ENCODE measurements around the gene GAS6.

The GAS6 gene

DNA sequence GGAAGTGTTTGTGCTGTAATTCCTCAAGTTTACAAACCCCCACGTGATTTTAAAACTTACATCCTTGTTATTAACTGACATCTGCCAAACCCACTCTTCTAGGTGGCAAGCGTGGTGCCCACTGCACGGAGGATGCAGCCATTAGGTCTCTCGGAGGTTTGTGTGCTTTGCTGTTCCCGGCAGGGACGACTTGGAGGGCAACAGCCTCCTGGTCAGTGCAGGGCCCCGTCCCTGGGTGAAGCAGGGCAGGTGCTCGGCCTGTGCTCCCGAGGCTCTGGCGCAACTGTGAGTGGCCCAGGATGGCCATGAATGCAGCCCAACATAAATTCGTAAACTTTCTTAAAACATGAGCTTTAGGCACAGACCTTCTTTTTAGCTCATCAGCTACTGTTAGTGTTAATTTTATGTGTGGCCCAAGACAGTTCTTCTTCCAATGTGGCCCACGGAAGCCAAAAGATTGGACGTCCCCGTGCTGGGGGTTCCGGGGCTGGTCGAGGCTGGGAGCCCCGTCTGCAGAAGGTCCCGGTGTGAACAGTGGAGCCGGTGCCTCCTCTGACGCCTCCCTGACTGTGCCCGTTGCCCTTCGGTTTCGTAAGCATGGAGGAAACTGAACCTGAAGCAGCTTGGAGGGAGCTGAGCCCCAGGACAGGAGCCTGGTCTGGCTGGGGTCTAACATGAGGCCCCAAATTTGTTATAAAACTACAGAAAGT, 11.9 kb downstream of the GAS6 start:
- no peak for FAIRE-seq

DNA sequence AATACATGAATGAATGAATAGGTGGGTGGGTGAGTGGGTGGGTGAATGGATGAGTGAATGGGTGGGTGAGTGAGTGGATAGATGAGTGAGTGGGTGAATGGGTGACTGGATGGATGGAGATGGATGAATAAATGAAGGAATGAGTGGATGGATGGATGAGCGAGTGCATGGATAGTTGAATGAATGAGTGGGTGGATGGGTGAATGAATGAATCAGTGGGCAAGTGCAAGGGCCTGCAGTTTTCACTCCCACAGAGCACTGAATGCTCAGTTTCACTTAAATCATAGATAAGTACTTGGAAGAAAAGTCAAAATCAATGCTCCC, 12.4 kb downstream of the GAS6 start:
- no peak for FAIRE-seq

DNA sequence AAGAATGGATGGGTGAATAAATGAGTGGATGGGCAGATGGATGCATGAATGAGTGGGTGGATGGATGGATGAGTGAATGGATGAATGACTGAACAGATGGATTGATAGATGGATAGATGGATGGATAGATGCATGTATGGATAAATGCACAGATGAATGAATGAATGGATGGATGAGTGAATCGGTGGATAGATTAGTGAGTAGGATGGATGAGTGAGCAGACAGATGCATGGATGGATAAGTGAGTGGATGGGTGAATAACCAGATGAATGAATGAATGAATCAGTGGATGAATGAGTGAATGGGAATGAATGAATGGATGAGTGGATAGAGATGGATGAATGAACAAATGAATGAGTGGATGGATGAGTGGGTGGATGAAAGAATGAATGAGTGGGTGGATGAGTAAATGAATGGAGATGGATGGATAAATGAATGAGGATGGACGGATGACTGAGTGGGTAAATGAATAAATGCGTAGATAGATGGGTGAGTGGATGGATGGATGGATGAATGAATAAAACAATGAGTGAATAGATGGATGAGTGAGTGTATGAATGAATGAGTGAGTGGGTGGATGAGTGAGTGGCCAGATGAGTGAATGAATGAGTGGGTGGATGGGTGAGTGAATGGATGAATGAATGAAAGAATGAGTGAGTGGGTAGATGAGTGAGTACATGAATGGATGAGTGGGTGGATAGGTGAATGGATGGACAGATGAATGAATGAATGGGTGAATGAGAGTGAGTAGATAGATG, 13.0 kb downstream of the GAS6 start:
- no peak for FAIRE-seq

DNA sequence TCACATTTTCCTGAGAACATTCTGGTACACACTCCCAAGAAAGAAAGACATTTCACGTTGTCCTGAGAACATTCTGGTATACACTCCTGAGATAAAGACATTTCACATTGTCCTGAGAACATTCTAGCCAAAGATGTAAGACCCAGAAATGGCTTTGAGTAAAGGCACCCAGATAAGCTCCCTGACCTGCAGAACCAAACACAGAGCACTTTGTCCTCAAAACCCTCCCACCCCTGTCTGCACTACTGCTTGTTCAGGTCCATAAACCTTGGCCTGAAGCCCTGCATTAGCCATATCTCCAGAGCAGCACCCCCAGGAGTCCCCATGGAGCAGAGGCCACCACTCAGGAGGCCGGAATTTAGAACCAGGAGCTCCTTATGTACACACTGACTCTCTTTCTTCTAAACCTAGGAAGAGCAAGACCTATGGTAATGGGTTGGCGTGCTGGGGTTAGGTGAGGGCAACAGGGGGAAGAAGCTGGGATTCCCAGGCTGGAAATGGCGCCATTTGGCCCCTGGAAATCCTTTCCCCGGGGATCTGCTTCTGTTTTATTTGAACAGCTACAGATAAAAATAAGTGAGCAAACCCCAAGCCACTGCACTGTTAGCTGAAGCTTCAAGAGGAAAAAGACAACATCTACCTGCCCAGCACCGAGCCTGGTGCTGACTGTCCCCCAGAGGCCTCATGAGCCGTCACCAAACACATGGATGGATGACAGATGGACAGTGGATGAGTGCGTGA, 13.7 kb downstream of the GAS6 start:
- FAIRE-seq = no peak

DNA sequence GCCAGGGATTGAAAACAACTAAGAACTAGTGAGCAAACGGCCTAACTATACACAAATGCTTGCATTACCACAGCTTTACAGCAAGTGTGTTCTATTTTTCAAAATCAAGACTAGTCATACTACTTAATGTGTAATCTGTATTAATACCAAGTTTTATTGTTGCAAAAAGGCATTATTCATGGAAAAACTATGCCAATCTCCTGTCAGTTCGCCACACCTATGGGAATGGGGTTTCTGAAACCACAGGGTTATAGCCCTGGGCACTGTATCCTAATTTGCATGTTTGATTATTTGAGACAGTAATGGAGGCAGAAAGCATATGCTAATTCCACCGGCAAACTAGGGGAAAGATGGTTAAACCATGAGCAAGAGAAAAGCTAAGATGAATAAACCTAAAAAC, 14.3 kb downstream of the GAS6 start:
- FAIRE-seq = no peak

DNA sequence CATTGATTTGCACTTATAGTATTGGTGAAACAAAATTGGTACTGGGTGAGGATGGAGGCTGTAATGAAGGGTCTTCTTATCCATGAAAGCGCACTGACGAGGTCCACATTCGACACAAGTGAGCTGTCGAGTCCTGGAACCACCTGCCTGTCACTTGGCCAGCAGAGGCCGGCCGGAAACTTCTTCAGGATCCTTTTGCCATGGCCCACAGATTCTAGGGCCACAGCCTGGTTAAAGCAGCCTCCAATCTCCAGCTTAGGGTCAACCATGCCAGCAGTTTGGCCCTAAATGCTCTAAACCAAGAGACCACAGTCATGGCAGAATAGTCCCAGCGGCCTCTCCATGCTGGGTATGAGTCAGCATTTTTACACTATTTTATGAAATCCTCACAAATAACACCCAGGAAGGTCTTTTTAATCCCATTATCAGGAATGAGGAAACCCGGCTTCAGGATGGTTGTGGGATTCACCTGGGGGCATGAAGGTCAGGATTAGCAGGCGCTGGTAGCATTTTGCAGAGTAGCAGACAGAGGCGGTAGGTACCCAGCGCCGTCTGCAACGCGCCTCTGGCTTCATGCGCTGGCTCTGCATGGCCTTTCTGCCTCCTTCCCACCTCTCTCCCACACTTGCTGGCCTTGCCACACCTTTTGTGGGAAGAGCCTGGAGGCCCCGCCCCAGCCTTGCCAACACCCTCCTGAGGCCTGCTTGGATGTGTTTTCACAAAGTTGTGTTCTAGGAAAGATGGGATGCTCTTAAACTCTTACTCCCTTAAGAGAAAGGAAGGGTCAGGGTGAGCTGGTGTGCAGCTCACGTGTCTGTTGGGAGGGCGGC, 15.2 kb downstream of the GAS6 start:
- FAIRE-seq = no peak

DNA sequence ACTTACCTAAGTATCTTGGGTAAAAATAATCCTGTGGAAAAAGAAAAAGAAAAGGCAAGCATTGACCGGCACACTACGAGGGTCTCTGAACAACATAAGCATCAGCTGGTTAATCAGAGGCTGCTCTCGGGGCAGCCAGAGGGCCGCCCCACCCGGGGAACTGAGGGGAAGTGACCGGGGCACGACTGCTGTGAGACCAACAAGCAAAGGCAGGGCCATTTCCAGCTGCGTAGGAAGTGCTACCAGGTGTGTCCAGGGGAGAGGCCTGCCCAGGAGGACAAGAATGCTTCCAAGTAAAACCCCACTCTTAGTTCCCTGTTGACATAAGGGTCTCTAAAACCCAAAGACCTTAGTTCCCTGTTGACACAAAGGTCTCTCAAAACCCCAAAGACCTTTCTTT, 15.9 kb downstream of the GAS6 start:
- no peak for FAIRE-seq

DNA sequence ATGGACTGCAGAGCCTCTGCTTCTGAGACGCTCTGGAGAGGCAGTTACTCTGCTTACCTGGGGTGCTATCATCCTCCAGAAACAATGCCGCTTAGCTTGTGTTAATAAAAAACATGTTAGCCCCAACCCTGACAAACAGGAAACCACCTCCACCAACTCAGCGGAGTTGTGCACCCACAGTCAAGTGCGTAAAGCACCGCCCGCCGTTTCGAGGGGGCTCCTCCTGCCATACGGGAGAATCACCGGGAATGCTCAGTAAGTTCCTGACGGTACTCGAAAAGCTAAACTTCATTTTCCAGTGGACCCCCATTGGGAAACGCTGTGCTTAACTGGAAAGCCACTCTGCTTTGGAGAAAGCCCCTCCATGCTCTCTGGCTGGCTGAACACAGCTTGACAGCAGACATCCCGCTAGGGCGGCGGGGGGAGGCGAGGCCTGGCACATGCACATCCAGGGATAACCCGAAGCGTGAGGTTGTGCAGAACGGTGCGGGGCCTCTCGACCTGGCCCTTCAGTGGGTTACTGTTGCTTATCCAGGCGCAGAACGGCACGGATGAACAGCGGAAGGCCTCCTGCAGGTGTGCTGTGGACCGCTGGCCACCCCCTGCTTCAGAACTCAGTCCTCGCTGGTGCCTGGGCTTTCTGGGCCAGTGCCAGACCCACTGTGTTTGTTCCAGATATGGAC, 17.1 kb downstream of the GAS6 start:
- no peak for FAIRE-seq

DNA sequence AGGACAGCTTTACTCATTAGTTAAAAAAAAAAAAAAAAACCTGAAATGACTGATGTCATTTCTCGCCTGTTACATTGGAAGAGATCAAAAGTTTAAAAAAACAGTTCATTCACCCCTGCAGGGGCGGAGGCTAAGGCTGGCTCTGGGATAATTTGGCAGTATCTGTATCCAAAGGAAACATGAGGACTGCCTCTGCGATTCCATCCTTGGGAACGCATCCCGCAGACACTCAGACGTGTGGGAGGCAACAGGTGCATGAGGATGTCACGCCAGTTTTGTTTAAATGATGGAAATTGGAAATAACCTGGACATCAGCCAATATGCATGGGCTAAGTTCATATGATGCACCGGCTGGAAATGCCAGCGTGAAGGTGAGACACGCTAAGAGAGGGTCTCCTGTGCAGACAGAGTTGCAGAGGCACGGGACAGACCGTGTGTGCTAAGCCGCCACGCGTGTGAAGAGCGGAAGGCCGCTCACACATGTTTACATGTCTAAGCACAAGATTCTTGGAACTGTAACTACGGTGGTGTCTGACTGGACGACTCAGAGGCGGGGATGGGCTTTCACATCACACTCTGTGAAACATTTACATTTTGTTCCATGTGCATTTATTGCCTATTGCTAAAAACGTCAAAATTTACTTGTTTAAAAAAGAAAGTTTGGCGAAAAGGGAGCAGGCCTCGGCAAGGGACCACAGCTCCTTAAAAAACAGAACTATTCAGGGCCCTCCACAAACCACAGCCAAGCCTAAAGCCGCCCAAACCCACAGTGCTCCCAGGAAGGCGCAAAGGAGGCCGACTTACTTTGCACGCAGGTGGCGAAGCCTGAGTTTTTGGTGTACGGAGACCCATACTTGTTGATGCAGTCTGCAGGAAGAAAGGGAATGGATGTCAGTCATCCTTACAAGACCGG, 17.9 kb downstream of the GAS6 start:
- FAIRE-seq = no peak

DNA sequence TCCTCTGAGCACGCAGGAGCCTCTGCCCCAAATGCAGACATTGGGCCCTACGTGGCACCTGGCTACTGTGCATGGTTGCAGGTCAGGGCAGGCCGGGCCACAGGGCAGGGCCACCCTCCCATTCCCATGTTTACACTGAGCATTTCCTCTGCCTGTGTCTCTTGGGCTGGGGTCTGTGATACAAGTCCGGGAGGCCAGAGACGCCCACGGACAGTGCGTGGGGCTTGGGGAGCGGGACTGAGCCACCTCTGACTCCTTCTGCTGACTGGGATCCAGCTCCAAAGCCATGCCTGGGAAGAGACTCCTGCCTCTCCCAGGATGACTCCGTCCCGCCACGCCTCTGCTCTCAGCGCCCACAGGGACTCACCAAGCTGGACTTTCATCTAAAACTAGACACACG, 18.8 kb downstream of the GAS6 start:
- FAIRE-seq = no peak

DNA sequence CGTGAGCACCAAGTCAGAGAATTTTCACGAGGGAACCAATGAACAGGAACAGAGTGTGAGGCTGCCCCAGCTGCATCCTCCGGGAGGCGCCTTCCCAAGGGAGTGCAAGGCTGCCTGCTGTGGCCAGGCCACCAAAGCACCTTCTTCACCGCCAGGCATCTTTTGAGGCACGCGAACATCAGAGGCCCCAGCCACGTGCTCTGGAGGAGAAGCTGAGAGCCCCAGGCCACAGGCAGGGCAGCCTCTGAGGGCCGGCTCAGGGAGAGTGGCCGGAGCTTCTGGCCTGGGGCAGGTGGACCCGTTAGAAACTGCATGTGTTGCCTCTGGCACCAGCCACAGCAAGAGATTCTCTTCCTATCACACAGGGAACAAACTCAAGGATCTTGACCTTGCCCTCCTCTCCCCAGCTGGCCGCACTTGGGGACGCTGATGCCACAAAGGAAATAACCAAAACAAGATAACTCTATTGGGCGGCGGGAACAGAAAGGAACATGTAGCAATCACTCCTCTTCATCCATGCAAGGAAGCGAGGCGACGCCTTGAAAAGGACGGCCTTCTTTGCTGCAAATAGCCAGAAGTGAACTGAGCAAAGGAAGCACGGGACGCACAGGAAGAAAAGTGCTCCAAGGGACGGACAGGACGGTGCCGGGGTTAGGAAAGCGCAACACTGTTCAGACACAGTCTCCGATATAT, 19.9 kb downstream of the GAS6 start:
- FAIRE-seq = no peak

DNA sequence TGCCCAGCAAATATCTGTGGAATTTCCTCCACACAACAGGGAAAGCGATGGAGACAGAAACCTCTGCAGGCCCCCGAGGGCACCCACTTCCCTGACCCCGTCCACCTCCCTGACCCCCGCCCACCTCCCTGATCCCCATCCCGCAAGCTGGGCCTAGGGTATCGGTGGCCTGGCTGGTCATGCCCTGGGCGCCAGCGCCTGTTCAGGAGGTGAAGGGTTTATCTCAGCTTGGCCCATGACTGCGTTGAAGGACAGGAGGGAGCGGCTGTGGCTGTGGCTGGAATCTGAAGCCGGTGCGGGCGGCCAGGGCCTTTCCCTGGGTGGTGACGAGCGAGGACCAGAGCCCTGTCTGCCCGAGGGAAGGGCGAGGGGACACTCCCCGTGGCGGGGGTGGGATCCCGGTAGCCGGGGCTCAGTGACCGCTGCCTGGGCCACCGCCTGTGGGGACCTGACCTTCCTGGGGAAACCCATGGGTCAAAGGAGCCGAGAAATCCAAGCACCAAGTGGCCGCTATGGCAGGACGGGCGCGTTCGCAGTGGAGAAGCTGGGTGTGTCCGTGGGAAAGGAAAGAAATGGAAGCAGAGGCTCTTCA, 20.7 kb downstream of the GAS6 start:
- no peak for FAIRE-seq

DNA sequence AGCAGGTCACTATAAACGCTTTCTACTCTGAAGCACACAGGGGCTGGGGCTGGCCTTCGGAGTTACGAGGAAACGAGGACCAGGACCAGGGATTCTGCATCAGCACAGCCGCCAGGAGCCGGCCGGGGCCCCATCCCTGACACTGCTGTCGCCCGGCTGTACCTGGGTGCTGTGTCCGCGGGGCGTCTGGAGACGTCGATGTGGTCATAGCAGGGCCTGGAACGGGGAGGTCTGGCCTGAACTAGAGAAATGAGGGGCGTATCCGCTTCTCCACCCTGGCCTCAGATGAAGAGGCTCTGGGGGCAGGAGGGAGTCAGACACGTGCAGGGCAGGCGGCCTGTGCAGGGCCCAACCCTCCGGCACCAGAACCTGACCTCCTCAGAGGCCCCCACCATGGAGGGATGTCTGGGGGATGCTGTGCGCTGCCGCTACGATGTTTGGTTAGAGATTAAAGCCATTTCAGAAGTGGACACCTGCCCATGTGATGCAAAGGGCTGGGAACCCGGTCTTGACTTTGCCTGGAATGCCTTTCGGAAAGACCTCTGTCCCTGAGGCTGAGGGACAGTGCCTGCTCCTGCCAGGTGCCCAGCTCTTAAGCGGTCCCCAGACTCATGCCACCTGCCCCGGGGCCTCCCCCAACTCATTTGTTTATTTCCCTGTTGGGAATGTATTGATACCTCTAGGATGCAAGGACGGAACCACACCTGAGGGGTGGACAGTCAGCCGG, 21.4 kb downstream of the GAS6 start:
- no peak for FAIRE-seq

DNA sequence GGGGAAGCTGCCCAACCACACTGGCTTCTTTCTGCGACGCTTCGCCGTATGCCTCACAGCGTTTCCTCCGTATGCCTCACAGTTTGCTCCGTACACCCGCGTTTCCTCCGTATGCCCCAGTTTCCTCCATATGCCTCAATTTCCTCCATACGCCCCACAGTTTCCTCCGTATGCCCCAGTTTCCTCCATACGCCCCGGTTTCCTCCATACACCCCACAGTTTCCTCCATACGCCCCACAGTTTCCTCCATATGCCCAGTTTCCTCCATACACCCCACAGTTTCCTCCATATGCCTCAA, 22.6 kb downstream of the GAS6 start:
- no peak for FAIRE-seq

DNA sequence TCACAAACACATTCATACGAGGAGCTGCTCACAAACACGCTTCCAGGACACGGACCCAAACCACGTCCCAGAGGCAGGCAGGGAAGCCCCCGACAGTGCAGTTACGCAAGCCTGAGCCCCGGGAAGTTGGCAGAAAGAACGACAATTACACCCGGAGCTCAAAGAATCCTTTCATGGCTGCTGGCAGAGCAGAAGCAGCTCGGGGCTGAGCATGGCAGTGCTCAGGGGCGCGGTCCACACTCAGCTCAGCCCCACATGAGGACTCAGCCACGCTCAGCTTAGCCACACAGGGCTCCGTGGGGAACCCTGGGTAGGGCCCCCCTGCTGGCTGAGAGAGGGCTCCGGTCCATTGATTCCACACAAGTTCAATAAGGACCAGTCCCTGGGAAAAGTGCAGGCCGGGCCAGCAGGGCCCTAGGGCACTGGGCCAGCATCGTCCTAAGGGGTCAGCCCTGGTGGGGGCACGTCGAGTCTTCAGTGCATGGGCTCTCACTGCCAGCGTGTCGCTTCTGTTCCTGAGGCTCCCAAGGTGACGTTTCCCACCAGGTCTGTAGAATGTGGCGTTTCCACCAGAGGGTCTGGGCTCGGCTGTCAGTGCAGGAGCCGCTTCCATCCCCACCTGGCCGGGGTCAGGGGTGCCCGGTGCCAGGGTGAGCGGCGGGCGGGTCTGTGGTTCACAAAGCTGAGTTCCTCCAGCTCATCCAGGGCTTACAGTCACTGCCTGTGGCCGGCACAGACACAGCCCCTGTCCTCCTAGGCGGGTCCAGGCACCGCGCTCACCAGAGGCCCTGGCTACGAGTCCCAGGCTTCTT, 23.1 kb downstream of the GAS6 start:
- FAIRE-seq = no peak

DNA sequence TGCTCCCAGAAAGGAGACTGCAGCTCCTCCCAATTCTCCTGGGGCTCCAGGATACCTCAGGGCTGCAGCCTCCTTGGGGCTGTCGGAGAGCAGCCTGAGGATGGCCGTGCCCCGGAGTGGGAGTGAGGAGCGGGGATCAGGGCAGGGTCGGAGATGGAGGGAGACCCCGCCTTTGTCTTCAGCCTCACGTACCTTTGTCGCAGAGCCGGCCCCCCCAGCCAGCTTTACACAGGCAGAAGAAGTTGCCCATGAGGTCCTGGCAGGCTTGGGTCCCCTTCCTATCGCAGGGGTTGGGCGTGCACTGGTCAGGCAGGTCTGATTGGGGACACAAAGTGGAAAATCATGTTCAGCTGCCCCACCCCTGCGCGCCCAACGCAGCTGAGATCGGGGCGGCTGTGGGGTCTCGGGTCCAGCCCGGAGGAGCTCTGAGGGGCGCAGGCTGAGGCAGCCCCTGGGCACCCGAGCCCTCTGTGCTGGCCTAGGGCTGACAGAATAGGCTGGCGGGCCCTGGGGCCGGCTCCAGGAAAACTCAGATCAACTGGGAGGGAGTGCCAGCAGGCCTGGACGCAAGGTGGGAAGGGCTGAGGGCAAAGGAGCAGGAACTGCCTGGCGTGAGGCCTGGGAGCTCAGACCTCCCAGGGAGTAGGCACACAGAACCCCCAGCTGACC, 24.2 kb downstream of the GAS6 start:
- FAIRE-seq = no peak

DNA sequence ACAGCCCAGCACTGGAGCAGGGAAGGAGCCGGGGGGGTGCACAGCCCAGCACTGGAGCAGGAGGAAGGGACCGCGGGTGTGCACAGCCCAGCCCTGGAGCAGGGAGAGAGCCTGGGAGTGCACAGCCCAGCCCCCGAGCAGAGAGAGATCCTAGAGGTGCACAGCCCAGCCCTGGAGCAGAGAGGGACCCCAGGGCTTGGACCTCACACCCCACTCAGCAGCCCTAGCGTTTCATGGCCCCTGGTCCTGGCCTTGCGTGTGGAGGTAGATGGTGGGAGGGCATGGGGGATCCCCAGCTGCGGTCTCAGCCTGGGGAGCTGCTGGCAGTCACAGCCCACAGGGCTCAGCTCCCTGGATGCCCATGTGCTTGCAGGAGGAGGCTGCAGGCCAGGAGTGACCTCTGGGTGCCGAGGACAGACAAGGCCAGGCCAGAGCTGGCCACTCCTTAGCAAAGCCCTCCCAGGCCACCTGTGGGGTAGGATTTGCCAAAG, 25.1 kb downstream of the GAS6 start:
- FAIRE-seq = no peak
